ENCODE measurements around the gene MC1R.
"Not testable (repeated sequence)": the region's sequence is repeated elsewhere in the genome, so short reads cannot be mapped to it uniquely, and the experiment has no call there.

The MC1R gene

DNA sequence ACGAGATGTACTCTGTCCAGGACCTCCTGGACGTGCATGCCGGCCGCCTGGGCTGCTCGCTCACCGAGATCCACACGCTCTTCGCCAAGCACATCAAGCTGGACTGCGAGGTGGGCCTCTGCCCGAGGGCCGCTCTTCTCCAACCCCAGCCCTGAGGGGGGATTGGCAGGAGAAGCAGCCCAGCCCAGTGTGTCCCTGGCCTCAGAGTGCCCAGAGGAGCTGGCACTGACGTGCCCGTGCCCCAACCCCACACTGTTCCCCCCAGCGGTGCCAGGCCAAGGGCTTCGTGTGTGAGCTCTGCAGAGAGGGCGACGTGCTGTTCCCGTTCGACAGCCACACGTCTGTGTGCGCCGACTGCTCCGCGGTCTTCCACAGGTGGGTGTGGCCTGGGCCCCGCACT is 45.5 kb downstream of the MC1R start:
- no peak for DNase-seq

DNA sequence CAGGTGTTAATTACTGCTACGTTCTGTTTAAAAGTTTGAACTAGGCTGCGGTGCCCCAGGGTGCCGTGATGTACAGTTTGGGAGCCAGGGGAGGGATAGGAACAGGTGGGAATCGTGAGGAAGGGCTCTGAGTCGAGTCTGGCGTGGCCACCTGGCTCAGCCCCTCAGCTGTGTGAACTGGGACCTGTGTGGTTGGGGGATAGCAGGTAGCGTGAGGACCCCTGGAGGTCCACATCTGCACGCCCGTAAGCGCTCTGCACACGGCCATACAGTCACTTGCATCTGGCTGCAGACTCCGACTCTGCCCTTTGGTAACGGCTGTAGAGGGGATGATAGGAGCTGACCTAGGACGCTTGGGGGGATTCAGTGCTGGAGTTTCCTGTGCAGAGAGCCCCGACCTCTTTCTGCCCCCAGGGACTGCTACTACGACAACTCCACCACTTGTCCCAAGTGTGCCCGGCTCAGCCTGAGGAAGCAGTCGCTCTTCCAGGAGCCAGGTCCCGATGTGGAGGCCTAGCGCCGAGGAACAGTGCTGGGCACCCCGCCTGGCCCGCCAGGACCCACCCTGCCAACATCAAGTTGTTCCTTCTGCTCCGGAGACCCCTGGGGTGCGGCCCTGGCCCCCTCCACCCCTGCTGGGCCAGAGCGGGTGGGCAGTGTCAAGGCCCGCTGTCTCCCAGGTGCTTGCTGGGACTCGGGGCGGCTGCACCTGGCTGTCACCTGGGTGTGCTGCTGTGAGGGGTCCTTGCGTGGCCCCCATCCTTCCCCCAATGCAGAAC is 47.0 kb downstream of the MC1R start:
- DNase-seq: no peak

GRCh38 chr16:89966756-89967155 is 48.1 kb downstream of the MC1R start:
- no peak for DNase-seq

- not testable (repeated sequence) for DNase-seq
Measured at GRCh38 chr16:89967436-89967835, 48.8 kb downstream of the MC1R start.

DNA sequence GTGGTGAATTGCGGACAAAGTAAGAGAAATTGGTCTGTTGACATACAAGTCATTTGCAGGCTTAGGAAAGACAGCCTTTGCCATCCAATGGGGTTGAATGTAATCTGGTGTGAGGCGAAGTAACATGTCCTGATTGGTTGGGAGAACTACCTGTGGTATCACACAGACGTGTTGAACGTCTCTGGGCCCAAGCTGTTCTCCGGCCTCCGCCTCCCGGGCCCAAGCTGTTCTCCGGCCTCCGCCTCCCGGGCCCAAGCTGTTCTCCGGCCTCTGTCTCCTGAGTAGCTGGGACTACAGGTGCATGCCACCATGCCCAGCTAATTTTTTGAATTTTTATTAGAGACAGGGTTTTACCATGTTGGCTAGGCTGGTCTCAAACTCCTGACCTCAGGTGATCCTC is 49.4 kb downstream of the MC1R start:
- DNase-seq: not testable (repeated sequence)

- DNase-seq: no peak
Measured at GRCh38 chr16:89969741-89970410, 51.2 kb downstream of the MC1R start.
